ENCODE results near the gene HLA-C.
A peak's percentile ranks its signal among the peaks of the same experiment; 100 is the strongest.
"Not testable (repeated sequence)": the region's sequence is repeated elsewhere in the genome, so short reads cannot be mapped to it uniquely, and the experiment has no call there.

The HLA-C gene

GRCh38 chr6:31272436-31272835, 544 bp upstream of the HLA-C start:
- Histone ChIP-seq H3K36me3 (ENCODE audit: control insufficient read depth in 1 of 2, insufficient read depth in 2 of 2, low read length in 2 of 2) (peaks cover 0 to 19% of the 10 kb centered on the region in 2 donors), H3K9me3 (ENCODE audit: control insufficient read depth in 1 of 2, low read length in 2 of 2) (no peaks in the 10 kb centered on the region), H3K27ac (ENCODE audit: low read depth, low read length) (peak overlapping the region; percentile 85), H3K9ac (ENCODE audit: low read depth in 1 of 2, low read length in 2 of 2) (peak overlapping the region; percentile 84 to 91), H3K4me3 (ENCODE audit: low read depth in 1 of 2, low read length in 2 of 2) (peak overlapping the region; percentile 63 to 71), H3K27me3 (ENCODE audit: control insufficient read depth in 1 of 2, insufficient read depth in 2 of 2, low read length in 2 of 2) (no peaks in the 10 kb centered on the region), H3K4me1 (ENCODE audit: control insufficient read depth in 1 of 2, insufficient read depth in 2 of 2, low read length in 2 of 2) (peaks cover 0 to 26% of the 10 kb centered on the region in 2 donors)

- peak overlapping the region; percentile 63 to 91 for H3K9ac ChIP-seq (ENCODE audit: low read depth in 1 of 2, low read length in 2 of 2)
- peaks cover 0 to 26% of the 10 kb centered on the region in 2 donors for H3K4me1 ChIP-seq (ENCODE audit: control insufficient read depth in 1 of 2, insufficient read depth in 2 of 2, low read length in 2 of 2)
- H3K27me3 ChIP-seq (ENCODE audit: control insufficient read depth in 1 of 2, insufficient read depth in 2 of 2, low read length in 2 of 2), result no peaks in the 10 kb centered on the region
- no peaks in the 10 kb centered on the region for H3K9me3 ChIP-seq (ENCODE audit: control insufficient read depth in 1 of 2, low read length in 2 of 2)
- H3K36me3 ChIP-seq (ENCODE audit: control insufficient read depth in 1 of 2, insufficient read depth in 2 of 2, low read length in 2 of 2), result peaks cover 0 to 19% of the 10 kb centered on the region in 2 donors
- peak overlapping the region; percentile 95 for H3K27ac ChIP-seq (ENCODE audit: low read depth, low read length)
- peak overlapping the region; percentile 63 to 78 for H3K4me3 ChIP-seq (ENCODE audit: low read depth in 1 of 2, low read length in 2 of 2)
These were observed 878 bp downstream of the HLA-C start for GRCh38 chr6:31270788-31271640.

GRCh38 chr6:31268836-31269235, 3.1 kb downstream of the HLA-C start:
- Histone ChIP-seq H3K27me3 (ENCODE audit: control insufficient read depth in 1 of 2, insufficient read depth in 2 of 2, low read length in 2 of 2) (no peaks in the 10 kb centered on the region), H3K27ac (ENCODE audit: low read depth, low read length) (no peak overlapping the region), H3K4me3 (ENCODE audit: low read depth in 1 of 2, low read length in 2 of 2) (no peak overlapping the region), H3K36me3 (ENCODE audit: control insufficient read depth in 1 of 2, insufficient read depth in 2 of 2, low read length in 2 of 2) (peaks cover 0 to 19% of the 10 kb centered on the region in 2 donors), H3K9me3 (ENCODE audit: control insufficient read depth in 1 of 2, low read length in 2 of 2) (no peaks in the 10 kb centered on the region), H3K4me1 (ENCODE audit: control insufficient read depth in 1 of 2, insufficient read depth in 2 of 2, low read length in 2 of 2) (peaks cover 0 to 26% of the 10 kb centered on the region in 2 donors), H3K9ac (ENCODE audit: low read depth in 1 of 2, low read length in 2 of 2) (no peak overlapping the region)

- Histone ChIP-seq H3K4me1 (ENCODE audit: control insufficient read depth in 1 of 2, insufficient read depth in 2 of 2, low read length in 2 of 2) (peaks cover 0 to 26% of the 10 kb centered on the region in 2 donors), H3K9me3 (ENCODE audit: control insufficient read depth in 1 of 2, low read length in 2 of 2) (no peaks in the 10 kb centered on the region), H3K36me3 (ENCODE audit: control insufficient read depth in 1 of 2, insufficient read depth in 2 of 2, low read length in 2 of 2) (peaks cover 0 to 19% of the 10 kb centered on the region in 2 donors), H3K4me3 (ENCODE audit: low read depth in 1 of 2, low read length in 2 of 2) (no peak overlapping the region), H3K27me3 (ENCODE audit: control insufficient read depth in 1 of 2, insufficient read depth in 2 of 2, low read length in 2 of 2) (no peaks in the 10 kb centered on the region), H3K27ac (ENCODE audit: low read depth, low read length) (no peak overlapping the region), H3K9ac (ENCODE audit: low read depth in 1 of 2, low read length in 2 of 2) (no peak overlapping the region)
These were observed 3.5 kb downstream of the HLA-C start for GRCh38 chr6:31268369-31268765.

GRCh38 chr6:31267651-31268368, 4.1 kb downstream of the HLA-C start:
- Histone ChIP-seq H3K36me3 (ENCODE audit: control insufficient read depth in 1 of 2, insufficient read depth in 2 of 2, low read length in 2 of 2) (peaks cover 0 to 19% of the 10 kb centered on the region in 2 donors), H3K9ac (ENCODE audit: low read depth in 1 of 2, low read length in 2 of 2) (no peak overlapping the region), H3K27ac (ENCODE audit: low read depth, low read length) (no peak overlapping the region), H3K4me3 (ENCODE audit: low read depth in 1 of 2, low read length in 2 of 2) (no peak overlapping the region), H3K4me1 (ENCODE audit: control insufficient read depth in 1 of 2, insufficient read depth in 2 of 2, low read length in 2 of 2) (peaks cover 0 to 26% of the 10 kb centered on the region in 2 donors), H3K27me3 (ENCODE audit: control insufficient read depth in 1 of 2, insufficient read depth in 2 of 2, low read length in 2 of 2) (no peaks in the 10 kb centered on the region), H3K9me3 (ENCODE audit: control insufficient read depth in 1 of 2, low read length in 2 of 2) (no peaks in the 10 kb centered on the region)

GRCh38 chr6:31266567-31267360, 5.1 kb downstream of the HLA-C start:
- Histone ChIP-seq H3K9me3 (ENCODE audit: control insufficient read depth in 1 of 2, low read length in 2 of 2) (no peaks in the 10 kb centered on the region), H3K36me3 (ENCODE audit: control insufficient read depth in 1 of 2, insufficient read depth in 2 of 2, low read length in 2 of 2) (peaks cover 0 to 19% of the 10 kb centered on the region in 2 donors), H3K4me3 (ENCODE audit: low read depth in 1 of 2, low read length in 2 of 2) (no peak overlapping the region), H3K27ac (ENCODE audit: low read depth, low read length) (no peak overlapping the region), H3K4me1 (ENCODE audit: control insufficient read depth in 1 of 2, insufficient read depth in 2 of 2, low read length in 2 of 2) (peaks cover 0 to 26% of the 10 kb centered on the region in 2 donors), H3K9ac (ENCODE audit: low read depth in 1 of 2, low read length in 2 of 2) (no peak overlapping the region), H3K27me3 (ENCODE audit: control insufficient read depth in 1 of 2, insufficient read depth in 2 of 2, low read length in 2 of 2) (no peaks in the 10 kb centered on the region)

- H3K27ac ChIP-seq (ENCODE audit: low read depth, low read length), result no peak overlapping the region
- peaks cover 0 to 19% of the 10 kb centered on the region in 2 donors for H3K36me3 ChIP-seq (ENCODE audit: control insufficient read depth in 1 of 2, insufficient read depth in 2 of 2, low read length in 2 of 2)
- no peak overlapping the region for H3K4me3 ChIP-seq (ENCODE audit: low read depth in 1 of 2, low read length in 2 of 2)
- peaks cover 0 to 26% of the 10 kb centered on the region in 2 donors for H3K4me1 ChIP-seq (ENCODE audit: control insufficient read depth in 1 of 2, insufficient read depth in 2 of 2, low read length in 2 of 2)
- H3K27me3 ChIP-seq (ENCODE audit: control insufficient read depth in 1 of 2, insufficient read depth in 2 of 2, low read length in 2 of 2), result no peaks in the 10 kb centered on the region
- H3K9ac ChIP-seq (ENCODE audit: low read depth in 1 of 2, low read length in 2 of 2), result no peak overlapping the region
- H3K9me3 ChIP-seq (ENCODE audit: control insufficient read depth in 1 of 2, low read length in 2 of 2), result no peaks in the 10 kb centered on the region
These were observed 6.0 kb downstream of the HLA-C start for GRCh38 chr6:31265926-31266325.

GRCh38 chr6:31263346-31263933, 8.5 kb downstream of the HLA-C start:
- not testable (repeated sequence) for H3K9ac ChIP-seq (ENCODE audit: low read depth in 1 of 2, low read length in 2 of 2); H3K27me3 ChIP-seq (ENCODE audit: control insufficient read depth in 1 of 2, insufficient read depth in 2 of 2, low read length in 2 of 2); H3K9me3 ChIP-seq (ENCODE audit: control insufficient read depth in 1 of 2, low read length in 2 of 2); H3K4me1 ChIP-seq (ENCODE audit: control insufficient read depth in 1 of 2, insufficient read depth in 2 of 2, low read length in 2 of 2); H3K27ac ChIP-seq (ENCODE audit: low read depth, low read length); H3K36me3 ChIP-seq (ENCODE audit: control insufficient read depth in 1 of 2, insufficient read depth in 2 of 2, low read length in 2 of 2); H3K4me3 ChIP-seq (ENCODE audit: low read depth in 1 of 2, low read length in 2 of 2)

GRCh38 chr6:31259995-31260394, 11.9 kb downstream of the HLA-C start:
- H3K4me1 ChIP-seq (ENCODE audit: control insufficient read depth in 1 of 2, insufficient read depth in 2 of 2, low read length in 2 of 2); H3K27ac ChIP-seq (ENCODE audit: low read depth, low read length); H3K36me3 ChIP-seq (ENCODE audit: control insufficient read depth in 1 of 2, insufficient read depth in 2 of 2, low read length in 2 of 2); H3K27me3 ChIP-seq (ENCODE audit: control insufficient read depth in 1 of 2, insufficient read depth in 2 of 2, low read length in 2 of 2); H3K9me3 ChIP-seq (ENCODE audit: control insufficient read depth in 1 of 2, low read length in 2 of 2); H3K9ac ChIP-seq (ENCODE audit: low read depth in 1 of 2, low read length in 2 of 2); H3K4me3 ChIP-seq (ENCODE audit: low read depth in 1 of 2, low read length in 2 of 2): not testable (repeated sequence)
